Hepatocyte (in vitro differentiated cells): ENCODE results near the gene ZNF804B. TPM values are rescaled to one million over a fixed set of nuclear protein-coding genes. Genes with fewer than 3 reads are reported as not detected.

Experiments used
- DNase-seq: peaks from one replicate; pipeline ENCODE4 v3.0.0-alpha.2; 2016; ENCODE audit warnings: low spot score
- H2AFZ ChIP-seq: fragments of 200-600 bp; sonication (generic); 2 replicates; pipeline ENCODE4 v1.6.0; 2016; ENCODE audit warnings: antibody characterized with exemption, mild to moderate bottlenecking
- H3K27ac ChIP-seq: fragments of 200-600 bp; sonication (generic); 2 replicates; pipeline ENCODE4 v1.5.1; 2016; ENCODE audit warnings: mild to moderate bottlenecking
- H3K27me3 ChIP-seq: fragments of 200-600 bp; sonication (generic); 2 replicates; pipeline ENCODE4 v1.6.1; 2016
- H3K36me3 ChIP-seq: fragments of 200-600 bp; sonication (generic); replicated peaks from 2 replicates; pipeline ENCODE4 v1.5.1; 2016; ENCODE audit warnings: low read depth; ENCODE audit not compliant: insufficient read depth
- H3K4me1 ChIP-seq: fragments of 200-600 bp; sonication (generic); 2 replicates; pipeline ENCODE4 v1.5.1; 2016; ENCODE audit warnings: mild to moderate bottlenecking, moderate library complexity; ENCODE audit not compliant: insufficient read depth
- H3K4me2 ChIP-seq: fragments of 200-600 bp; sonication (generic); 2 replicates; pipeline ENCODE4 v1.6.0; 2016
- H3K4me3 ChIP-seq: fragments of 200-600 bp; sonication (generic); 2 replicates; pipeline ENCODE4 v1.5.1; 2016; ENCODE audit warnings: mild to moderate bottlenecking
- H3K79me2 ChIP-seq: fragments of 200-600 bp; sonication (generic); 2 replicates; pipeline ENCODE4 v1.6.0; 2017; ENCODE audit warnings: mild to moderate bottlenecking
- H3K9me2 ChIP-seq: fragments of 200-600 bp; sonication (generic); replicated peaks from 2 replicates; pipeline ENCODE4 v1.6.0; 2017; ENCODE audit warnings: mild to moderate bottlenecking; ENCODE audit not compliant: insufficient read depth
- H3K9me3 ChIP-seq: fragments of 200-600 bp; sonication (generic); 2 replicates; pipeline ENCODE4 v1.5.1; 2016; ENCODE audit warnings: low read depth, mild to moderate bottlenecking
- H4K20me1 ChIP-seq: fragments of 200-600 bp; sonication (generic); 2 replicates; pipeline ENCODE4 v1.6.0; 2016; ENCODE audit warnings: mild to moderate bottlenecking; ENCODE audit not compliant: insufficient read depth, poor library complexity, severe bottlenecking
- EZH2 ChIP-seq: fragments of 200-600 bp; sonication (generic); IDR thresholded peaks from 2 replicates; pipeline ENCODE4 v1.6.1; 2016; ENCODE audit warnings: antibody characterized with exemption, mild to moderate bottlenecking, borderline replicate concordance
- EZH2phosphoT487 ChIP-seq: fragments of 200-600 bp; sonication (generic); IDR thresholded peaks from one replicate; pipeline ENCODE4 v1.6.1; 2018; ENCODE audit warnings: antibody characterized with exemption, mild to moderate bottlenecking, low read depth, moderate library complexity; ENCODE audit not compliant: unreplicated experiment, severe bottlenecking
- WGBS: methylation state at CpG from one replicate; pipeline ENCODE4 v1.1.6; 2016; ENCODE audit warnings: low lambda C conversion rate; ENCODE audit errors: missing lambda C conversion rate; 5-methylcytosine and 5-hydroxymethylcytosine counted together
- polyA plus RNA-seq: library from polyadenylated mRNA; unstranded; fragments of >200 nt; fragmentation: Nextera tagmentation; extraction: Ambion mirVana; gene quantifications from 2 replicates; pipeline ENCODE4 v1.2.1, GENCODE V29; 2016
- total RNA-seq: library from RNA; depleted of rRNA; stranded (reverse); fragments of >200 nt; gene quantifications from 2 replicates; pipeline ENCODE4 v1.2.3, GENCODE V29; 2014
- TF ChIP-seq, protein P1 (sequence below): fragments of 200-600 bp; sonication (generic); IDR thresholded peaks from 2 replicates; pipeline ENCODE4 v1.5.1; 2016; ENCODE audit warnings: antibody characterized with exemption, mild to moderate bottlenecking; ENCODE audit not compliant: poor library complexity

Gene ZNF804B
- total and polyA plus RNA-seq, 2 experiments from 2014 or later = not detected

DNA sequence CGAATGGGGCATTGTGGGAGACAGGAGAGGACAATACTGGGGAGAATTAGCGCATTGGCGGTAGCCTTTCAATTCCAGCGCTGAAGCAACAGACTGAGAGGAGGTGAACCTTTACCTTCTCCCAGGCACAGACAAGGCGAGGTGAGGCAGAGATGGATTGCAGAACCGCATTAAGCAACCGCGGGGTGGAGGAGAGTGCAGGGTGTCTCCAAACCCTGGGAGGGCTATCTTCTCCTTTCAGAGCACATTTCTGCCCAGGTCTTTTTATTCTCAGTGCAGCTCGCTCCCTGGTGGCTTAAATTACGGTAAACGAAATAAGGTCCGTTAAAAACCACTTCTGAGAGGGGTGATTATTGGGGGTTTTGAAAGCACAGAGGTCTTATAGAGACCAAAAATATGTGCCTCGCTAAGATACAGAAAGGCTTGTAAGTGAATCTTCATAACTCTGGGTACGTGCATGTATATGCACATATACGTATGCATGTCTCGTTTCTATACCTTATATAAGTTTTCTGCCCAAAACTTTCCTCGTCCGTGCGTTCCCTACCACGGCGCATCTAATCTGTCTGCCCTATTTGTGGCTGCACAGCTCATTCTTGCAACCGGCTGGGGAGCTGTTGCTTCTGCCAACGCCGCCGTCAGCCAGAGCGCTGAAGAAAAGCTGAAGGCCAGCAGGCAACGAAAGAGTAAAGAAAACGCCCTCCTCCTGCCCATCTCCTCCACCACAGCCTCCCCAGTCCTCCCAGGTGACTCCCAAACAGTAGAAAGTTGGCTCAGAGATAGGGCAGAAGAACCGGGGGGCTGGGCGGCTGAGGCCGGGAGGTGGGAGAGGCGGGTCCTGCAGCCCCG, 895 bp upstream of the ZNF804B start:
- H3K4me2 ChIP-seq = peak overlapping the region; percentile 98
- TF ChIP-seq EZH2phosphoT487 (no peak), EZH2 (peak; percentile 60)
- DNase-seq = peak; percentile 49
- no peak overlapping the region for H3K27ac ChIP-seq
- H2AFZ ChIP-seq = peak overlapping the region; percentile 64
- no peaks in the 10 kb centered on the region for H3K36me3 ChIP-seq
- no peaks in the 10 kb centered on the region for H3K79me2 ChIP-seq
- H3K9me3 ChIP-seq = no peaks in the 10 kb centered on the region
- no peaks in the 10 kb centered on the region for H4K20me1 ChIP-seq
- H3K9me2 ChIP-seq = no peaks in the 10 kb centered on the region
- WGBS = 2% methylated on average over 33 of the region's 33 CpGs
- peaks cover 63% of the 10 kb centered on the region for H3K27me3 ChIP-seq
- no peaks in the 10 kb centered on the region for H3K4me1 ChIP-seq
- H3K4me3 ChIP-seq = peak overlapping the region; percentile 44

DNA sequence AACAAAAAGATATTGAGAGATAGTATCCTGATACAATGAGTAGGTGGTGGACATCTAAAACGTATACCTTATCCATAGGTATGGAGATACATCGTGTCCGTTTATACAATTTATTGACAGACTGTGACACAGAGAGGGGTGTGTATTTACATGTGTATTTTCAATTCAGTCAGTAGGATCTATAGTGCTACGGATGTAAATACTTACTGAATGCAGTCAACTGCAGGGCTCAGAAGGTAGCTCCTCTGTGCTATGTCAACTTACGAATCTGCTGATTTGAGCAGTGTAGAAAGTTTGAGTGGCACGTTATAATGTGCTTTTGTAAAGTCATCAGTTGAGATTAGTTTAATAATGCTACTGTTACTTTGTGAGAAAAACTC, 626 bp downstream of the ZNF804B start:
- H3K4me2 ChIP-seq = peak overlapping the region; percentile 98
- H3K4me1 ChIP-seq = no peaks in the 10 kb centered on the region
- H3K4me3 ChIP-seq = no peak overlapping the region
- H3K27ac ChIP-seq = no peak overlapping the region
- H3K9me2 ChIP-seq = no peaks in the 10 kb centered on the region
- H4K20me1 ChIP-seq = no peaks in the 10 kb centered on the region
- H2AFZ ChIP-seq = no peak overlapping the region
- DNase-seq = no peak
- TF ChIP-seq EZH2 (no peak), EZH2phosphoT487 (no peak)
- TF ChIP-seq, protein P1, sequence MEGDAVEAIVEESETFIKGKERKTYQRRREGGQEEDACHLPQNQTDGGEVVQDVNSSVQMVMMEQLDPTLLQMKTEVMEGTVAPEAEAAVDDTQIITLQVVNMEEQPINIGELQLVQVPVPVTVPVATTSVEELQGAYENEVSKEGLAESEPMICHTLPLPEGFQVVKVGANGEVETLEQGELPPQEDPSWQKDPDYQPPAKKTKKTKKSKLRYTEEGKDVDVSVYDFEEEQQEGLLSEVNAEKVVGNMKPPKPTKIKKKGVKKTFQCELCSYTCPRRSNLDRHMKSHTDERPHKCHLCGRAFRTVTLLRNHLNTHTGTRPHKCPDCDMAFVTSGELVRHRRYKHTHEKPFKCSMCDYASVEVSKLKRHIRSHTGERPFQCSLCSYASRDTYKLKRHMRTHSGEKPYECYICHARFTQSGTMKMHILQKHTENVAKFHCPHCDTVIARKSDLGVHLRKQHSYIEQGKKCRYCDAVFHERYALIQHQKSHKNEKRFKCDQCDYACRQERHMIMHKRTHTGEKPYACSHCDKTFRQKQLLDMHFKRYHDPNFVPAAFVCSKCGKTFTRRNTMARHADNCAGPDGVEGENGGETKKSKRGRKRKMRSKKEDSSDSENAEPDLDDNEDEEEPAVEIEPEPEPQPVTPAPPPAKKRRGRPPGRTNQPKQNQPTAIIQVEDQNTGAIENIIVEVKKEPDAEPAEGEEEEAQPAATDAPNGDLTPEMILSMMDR = no peak
- H3K9me3 ChIP-seq = no peaks in the 10 kb centered on the region
- WGBS = 26% methylated on average over 6 of the region's 6 CpGs
- peaks cover 67% of the 10 kb centered on the region for H3K27me3 ChIP-seq
- no peaks in the 10 kb centered on the region for H3K36me3 ChIP-seq
- no peaks in the 10 kb centered on the region for H3K79me2 ChIP-seq

DNA sequence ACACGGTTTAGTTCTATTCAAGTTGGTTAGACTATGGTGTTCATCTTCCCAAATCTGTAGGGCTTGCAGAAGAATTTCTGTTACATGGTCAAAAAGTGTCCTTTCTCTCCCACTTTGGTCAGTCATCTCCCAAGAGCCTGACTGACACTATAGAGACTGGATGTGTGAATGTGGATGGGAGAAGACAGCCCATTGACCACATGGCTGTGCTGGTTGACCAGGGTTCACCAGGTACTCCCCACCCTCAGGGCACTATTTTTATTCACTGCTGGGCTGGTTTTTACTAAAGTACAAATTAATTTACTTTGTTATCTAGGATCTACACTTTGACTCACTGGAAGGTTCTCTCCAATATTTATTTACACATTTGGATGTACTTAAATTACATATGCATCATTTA, 2.3 kb downstream of the ZNF804B start:
- no peak overlapping the region for H3K4me3 ChIP-seq

DNA sequence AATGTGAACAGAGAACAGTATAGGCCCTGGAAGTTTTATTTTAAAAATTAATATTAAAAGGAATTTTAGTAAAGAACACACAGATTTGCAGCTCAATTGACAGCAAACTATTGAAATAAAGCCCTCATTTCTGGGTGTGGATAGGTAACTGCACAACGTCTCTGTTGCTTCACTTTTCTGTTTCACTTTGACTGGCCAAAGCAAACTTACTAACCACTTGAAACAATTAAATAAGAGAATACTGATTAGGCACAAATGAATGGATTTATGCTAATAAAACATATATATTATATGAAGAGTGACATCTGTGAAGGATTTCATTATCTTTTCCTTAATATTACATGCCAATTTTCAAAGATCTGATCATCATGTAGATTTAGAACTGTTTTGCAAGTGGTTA, 11.9 kb downstream of the ZNF804B start:
- no peak for DNase-seq
- WGBS = 86% methylated on average over 1 of the region's 1 CpG
- Histone ChIP-seq H3K9me3 (no peaks in the 10 kb centered on the region), H3K9me2 (no peaks in the 10 kb centered on the region), H2AFZ (no peak overlapping the region), H3K27me3 (no peaks in the 10 kb centered on the region), H4K20me1 (no peaks in the 10 kb centered on the region), H3K4me2 (no peak overlapping the region), H3K79me2 (no peaks in the 10 kb centered on the region), H3K4me1 (no peaks in the 10 kb centered on the region), H3K36me3 (no peaks in the 10 kb centered on the region), H3K4me3 (no peak overlapping the region), H3K27ac (no peak overlapping the region)
- no peak for TF ChIP-seq EZH2phosphoT487
- TF ChIP-seq, protein P1 = no peak
- no peak for TF ChIP-seq EZH2

More for the DNA sequence above, 2.3 kb downstream of the ZNF804B start:
- Histone ChIP-seq H2AFZ (no peak overlapping the region), H3K9me2 (no peaks in the 10 kb centered on the region), H3K27me3 (peaks cover 57% of the 10 kb centered on the region), H3K27ac (no peak overlapping the region), H3K36me3 (no peaks in the 10 kb centered on the region), H3K4me2 (no peak overlapping the region), H4K20me1 (no peaks in the 10 kb centered on the region), H3K79me2 (no peaks in the 10 kb centered on the region), H3K9me3 (no peaks in the 10 kb centered on the region), H3K4me1 (no peaks in the 10 kb centered on the region)
- WGBS = 68% methylated on average over 1 of the region's 1 CpG
- DNase-seq = no peak
- TF ChIP-seq EZH2phosphoT487 (no peak), EZH2 (no peak)
- TF ChIP-seq, protein P1 = no peak
